SK-N-SH (cell line): ENCODE results near the gene KCNAB1.

Source experiments
- EP300 ChIP-seq, 2 experiments: IDR thresholded peaks; 2 replicates each; pipeline versions ENCODE4 v1.4.0 to v1.6.1; 2012; ENCODE audit warnings: borderline replicate concordance in 1 of 2, low read depth in 1 of 2, low read length in 1 of 2
- EZH2phosphoT487 ChIP-seq: fragments of 200-600 bp; sonication (generic); IDR thresholded peaks from 2 replicates; pipeline ENCODE4 v1.6.1; 2017; ENCODE audit warnings: low read depth, mixed run types, mild to moderate bottlenecking, antibody characterized with exemption, moderate library complexity, borderline replicate concordance
- FOXM1 ChIP-seq: IDR thresholded peaks from 2 replicates; pipeline ENCODE4 v1.4.0; 2012; ENCODE audit warnings: low read depth, mild to moderate bottlenecking
- JUND ChIP-seq: IDR thresholded peaks from 2 replicates; pipeline ENCODE4 v1.4.0; 2012
- NRF1 ChIP-seq: IDR thresholded peaks from 2 replicates; pipeline ENCODE4 v1.6.1; 2012; ENCODE audit warnings: low read depth, mild to moderate bottlenecking, low read length
- POLR2AphosphoS5 ChIP-seq: IDR thresholded peaks from 2 replicates; pipeline ENCODE4 v1.6.1; 2012; ENCODE audit warnings: low read depth, low read length
- TCF12 ChIP-seq: IDR thresholded peaks from 2 replicates; pipeline ENCODE4 v1.4.0; 2012
- YY1 ChIP-seq: IDR thresholded peaks from 2 replicates; pipeline ENCODE4 v1.4.0; 2012; ENCODE audit warnings: low read depth, mild to moderate bottlenecking
- TF ChIP-seq, protein P1 (sequence below): fragments of 200-600 bp; sonication (generic); IDR thresholded peaks from 2 replicates; pipeline ENCODE4 v1.6.1; 2017; ENCODE audit warnings: antibody characterized with exemption, mild to moderate bottlenecking, moderate library complexity
- TF ChIP-seq, protein P2 (sequence below): IDR thresholded peaks from 2 replicates; pipeline ENCODE4 v1.4.0; 2012; ENCODE audit warnings: low read depth
- TF ChIP-seq, protein P3 (sequence below): IDR thresholded peaks from 2 replicates; pipeline ENCODE4 v1.6.1; 2012; ENCODE audit warnings: mild to moderate bottlenecking, low read depth, low read length, moderate library complexity
- TF ChIP-seq, protein P4 (sequence below): IDR thresholded peaks from 2 replicates; pipeline ENCODE4; 2012
- TF ChIP-seq, protein P5 (sequence below): IDR thresholded peaks from 2 replicates; pipeline ENCODE4 v1.4.0; 2012; ENCODE audit warnings: low read depth, borderline replicate concordance

DNA sequence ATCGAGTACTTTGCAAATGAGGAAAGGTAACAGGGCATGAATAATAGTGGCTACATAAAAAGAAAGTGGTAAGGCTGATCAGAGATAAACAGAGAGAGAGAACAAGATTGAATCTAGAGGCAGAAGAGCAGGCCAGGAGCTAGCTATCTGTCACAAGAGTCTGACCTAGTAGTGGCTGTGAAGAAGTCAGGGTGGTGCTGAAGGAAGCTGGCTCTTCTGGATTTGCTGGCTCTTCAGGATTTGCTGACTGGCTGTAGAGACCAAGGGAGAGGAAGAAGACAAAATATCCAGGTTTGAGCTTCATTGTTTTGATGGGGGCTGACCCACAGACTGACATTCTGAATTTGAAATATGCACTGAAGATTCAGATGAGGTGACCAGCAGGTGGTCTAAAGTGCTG is 292.2 kb downstream of the KCNAB1 start:
- TF ChIP-seq POLR2AphosphoS5 (no peak), YY1 (no peak), FOXM1 (no peak), EP300 (IDR thresholded peaks at IDR 0.05; ENCODE audit: borderline replicate concordance in 1 of 2, low read depth in 1 of 2, low read length in 1 of 2) (no peak), TCF12 (no peak), NRF1 (no peak), JUND (no peak), EZH2phosphoT487 (no peak)
- TF ChIP-seq, protein P1, sequence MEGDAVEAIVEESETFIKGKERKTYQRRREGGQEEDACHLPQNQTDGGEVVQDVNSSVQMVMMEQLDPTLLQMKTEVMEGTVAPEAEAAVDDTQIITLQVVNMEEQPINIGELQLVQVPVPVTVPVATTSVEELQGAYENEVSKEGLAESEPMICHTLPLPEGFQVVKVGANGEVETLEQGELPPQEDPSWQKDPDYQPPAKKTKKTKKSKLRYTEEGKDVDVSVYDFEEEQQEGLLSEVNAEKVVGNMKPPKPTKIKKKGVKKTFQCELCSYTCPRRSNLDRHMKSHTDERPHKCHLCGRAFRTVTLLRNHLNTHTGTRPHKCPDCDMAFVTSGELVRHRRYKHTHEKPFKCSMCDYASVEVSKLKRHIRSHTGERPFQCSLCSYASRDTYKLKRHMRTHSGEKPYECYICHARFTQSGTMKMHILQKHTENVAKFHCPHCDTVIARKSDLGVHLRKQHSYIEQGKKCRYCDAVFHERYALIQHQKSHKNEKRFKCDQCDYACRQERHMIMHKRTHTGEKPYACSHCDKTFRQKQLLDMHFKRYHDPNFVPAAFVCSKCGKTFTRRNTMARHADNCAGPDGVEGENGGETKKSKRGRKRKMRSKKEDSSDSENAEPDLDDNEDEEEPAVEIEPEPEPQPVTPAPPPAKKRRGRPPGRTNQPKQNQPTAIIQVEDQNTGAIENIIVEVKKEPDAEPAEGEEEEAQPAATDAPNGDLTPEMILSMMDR = no peak
- TF ChIP-seq, protein P2, sequence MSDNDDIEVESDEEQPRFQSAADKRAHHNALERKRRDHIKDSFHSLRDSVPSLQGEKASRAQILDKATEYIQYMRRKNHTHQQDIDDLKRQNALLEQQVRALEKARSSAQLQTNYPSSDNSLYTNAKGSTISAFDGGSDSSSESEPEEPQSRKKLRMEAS = no peak
- TF ChIP-seq, protein P3, sequence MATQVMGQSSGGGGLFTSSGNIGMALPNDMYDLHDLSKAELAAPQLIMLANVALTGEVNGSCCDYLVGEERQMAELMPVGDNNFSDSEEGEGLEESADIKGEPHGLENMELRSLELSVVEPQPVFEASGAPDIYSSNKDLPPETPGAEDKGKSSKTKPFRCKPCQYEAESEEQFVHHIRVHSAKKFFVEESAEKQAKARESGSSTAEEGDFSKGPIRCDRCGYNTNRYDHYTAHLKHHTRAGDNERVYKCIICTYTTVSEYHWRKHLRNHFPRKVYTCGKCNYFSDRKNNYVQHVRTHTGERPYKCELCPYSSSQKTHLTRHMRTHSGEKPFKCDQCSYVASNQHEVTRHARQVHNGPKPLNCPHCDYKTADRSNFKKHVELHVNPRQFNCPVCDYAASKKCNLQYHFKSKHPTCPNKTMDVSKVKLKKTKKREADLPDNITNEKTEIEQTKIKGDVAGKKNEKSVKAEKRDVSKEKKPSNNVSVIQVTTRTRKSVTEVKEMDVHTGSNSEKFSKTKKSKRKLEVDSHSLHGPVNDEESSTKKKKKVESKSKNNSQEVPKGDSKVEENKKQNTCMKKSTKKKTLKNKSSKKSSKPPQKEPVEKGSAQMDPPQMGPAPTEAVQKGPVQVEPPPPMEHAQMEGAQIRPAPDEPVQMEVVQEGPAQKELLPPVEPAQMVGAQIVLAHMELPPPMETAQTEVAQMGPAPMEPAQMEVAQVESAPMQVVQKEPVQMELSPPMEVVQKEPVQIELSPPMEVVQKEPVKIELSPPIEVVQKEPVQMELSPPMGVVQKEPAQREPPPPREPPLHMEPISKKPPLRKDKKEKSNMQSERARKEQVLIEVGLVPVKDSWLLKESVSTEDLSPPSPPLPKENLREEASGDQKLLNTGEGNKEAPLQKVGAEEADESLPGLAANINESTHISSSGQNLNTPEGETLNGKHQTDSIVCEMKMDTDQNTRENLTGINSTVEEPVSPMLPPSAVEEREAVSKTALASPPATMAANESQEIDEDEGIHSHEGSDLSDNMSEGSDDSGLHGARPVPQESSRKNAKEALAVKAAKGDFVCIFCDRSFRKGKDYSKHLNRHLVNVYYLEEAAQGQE = no peak
- TF ChIP-seq, protein P4, sequence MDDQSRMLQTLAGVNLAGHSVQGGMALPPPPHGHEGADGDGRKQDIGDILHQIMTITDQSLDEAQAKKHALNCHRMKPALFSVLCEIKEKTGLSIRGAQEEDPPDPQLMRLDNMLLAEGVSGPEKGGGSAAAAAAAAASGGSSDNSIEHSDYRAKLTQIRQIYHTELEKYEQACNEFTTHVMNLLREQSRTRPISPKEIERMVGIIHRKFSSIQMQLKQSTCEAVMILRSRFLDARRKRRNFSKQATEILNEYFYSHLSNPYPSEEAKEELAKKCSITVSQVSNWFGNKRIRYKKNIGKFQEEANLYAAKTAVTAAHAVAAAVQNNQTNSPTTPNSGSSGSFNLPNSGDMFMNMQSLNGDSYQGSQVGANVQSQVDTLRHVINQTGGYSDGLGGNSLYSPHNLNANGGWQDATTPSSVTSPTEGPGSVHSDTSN = no peak
- TF ChIP-seq, protein P5, sequence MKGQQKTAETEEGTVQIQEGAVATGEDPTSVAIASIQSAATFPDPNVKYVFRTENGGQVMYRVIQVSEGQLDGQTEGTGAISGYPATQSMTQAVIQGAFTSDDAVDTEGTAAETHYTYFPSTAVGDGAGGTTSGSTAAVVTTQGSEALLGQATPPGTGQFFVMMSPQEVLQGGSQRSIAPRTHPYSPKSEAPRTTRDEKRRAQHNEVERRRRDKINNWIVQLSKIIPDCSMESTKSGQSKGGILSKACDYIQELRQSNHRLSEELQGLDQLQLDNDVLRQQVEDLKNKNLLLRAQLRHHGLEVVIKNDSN = no peak
